Stromal cell of bone marrow (primary cell): ENCODE data around the gene MICAL3.

Source experiments
- DNase-seq: peaks from one replicate; pipeline ENCODE4 v3.0.0-alpha.2; 2012; ENCODE audit warnings: low read depth

The MICAL3 gene

GRCh38 chr22:17838180-17838865 is 186.0 kb downstream of the MICAL3 start:
- no peak for DNase-seq

DNA sequence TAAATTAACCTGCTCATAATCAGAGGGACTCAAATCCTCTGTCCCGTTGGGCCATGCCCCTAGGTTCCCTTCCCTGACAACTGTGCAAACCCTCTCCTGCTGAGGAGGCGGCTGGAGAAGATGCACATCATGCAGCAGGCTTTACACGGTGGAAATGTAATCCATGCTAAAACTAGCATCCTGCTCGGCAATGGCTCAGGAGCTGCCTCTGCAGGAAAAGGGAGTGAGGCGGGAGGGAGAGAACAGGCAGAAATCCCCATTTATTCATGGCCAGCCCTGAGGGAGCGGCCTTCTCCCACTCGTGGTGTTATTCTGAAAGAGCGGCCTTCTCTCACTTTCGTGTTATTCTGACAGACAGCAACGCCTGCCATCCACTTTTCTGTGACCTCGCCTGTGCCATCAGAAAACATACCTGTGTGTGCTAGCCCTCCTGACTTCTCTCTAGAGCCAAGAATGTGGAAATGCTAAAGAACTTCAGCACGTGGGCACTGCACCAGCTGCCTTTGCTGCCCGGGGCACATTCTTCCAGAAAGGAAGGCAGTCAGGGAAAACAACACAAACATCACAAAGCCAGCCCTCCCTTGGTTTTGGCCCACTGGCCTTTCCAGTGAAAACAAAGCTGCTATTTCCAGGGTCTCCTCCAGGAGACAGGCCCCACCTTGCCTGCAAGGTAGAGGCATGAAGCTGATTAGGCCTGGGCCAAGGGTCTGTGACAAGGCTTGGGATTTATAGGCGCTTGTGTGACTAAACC is 187.2 kb downstream of the MICAL3 start:
- DNase-seq, result no peak

DNA sequence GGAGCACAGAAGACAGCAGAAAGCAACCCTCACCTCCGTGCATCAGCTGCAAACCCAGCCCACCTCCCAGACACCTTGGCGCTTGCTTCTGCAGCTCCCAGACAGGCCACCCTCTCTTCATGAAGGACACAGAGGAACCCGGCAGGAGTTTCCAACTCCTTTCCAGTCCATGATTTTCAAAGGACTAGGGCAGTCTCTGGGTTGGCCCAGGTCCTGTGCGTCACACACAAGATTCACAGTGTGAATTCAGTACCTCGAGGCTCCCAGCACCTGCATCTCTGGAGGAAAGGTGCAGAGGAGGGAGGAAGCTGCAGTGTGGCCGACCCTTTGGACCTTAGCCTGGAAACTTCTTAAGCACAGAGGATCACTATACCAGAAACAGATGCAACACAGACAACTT is 189.1 kb downstream of the MICAL3 start:
- DNase-seq, result no peak

- no peak for DNase-seq
Measured at GRCh38 chr22:17833489-17833888, 190.9 kb downstream of the MICAL3 start.

DNA sequence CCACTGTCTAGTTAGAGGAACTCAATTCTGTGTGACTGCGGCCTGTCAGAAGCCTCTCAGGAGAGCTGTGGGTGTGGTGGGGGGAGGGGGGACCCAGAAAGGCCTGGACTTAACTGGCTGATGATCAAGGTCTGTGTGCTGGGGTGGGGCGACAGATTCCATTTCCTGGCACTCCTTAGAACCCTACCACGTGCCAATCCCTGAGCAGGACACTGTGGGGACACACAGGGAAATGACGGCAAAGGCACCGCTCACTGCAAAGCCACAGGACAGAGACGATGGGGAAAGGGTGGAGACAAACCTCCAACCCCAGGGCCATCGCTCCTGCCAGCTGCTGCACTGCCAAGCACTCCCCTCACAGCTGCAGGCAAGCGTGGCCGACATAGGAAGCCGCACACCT is 191.7 kb downstream of the MICAL3 start:
- no peak for DNase-seq

GRCh38 chr22:17831501-17832251 is 192.7 kb downstream of the MICAL3 start:
- DNase-seq, result no peak

DNA sequence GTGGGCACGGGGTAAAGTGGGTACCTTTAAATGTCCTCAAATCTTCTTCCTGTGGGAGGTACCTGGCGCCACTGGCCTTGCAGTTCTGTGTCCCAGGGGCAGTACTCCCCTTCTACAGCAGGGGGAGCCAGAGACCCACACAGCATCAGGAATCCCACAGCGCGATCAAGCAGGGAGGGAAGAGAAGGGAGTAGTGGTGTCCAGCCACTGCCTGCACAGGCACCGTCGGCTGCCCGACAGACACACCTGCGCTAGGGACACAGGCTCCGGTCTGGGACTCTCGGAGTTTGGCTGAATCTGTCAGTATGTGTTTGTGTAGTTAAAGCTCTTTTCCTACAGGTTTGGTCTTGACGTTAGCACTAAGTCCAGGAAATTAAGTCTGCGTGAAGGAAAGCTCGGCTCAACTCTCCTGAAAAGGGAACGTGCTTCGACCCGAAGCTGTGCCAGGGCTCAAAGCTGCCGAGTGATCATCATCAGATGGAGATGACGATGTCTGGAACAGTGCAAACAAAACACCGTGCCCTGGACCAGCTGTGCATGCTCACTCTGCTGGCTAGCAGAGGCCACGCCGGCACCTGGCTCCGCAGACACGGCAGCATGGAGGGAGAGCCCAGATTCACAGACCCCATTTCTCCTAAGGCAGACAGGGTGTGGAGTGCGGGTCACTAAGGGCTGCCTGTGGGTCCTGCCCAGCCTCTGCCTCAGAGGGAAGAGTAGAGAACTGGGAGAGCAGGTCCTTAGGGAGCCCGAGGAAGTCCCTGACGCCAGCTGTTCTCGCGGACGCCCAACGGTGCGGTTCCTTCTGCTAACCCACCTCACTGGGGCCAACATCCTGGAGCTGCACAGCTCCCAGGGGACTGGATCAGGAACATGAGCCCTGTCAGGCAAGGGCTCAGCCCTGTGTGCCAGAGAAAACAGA is 194.1 kb downstream of the MICAL3 start:
- peak; percentile 55 for DNase-seq

DNA sequence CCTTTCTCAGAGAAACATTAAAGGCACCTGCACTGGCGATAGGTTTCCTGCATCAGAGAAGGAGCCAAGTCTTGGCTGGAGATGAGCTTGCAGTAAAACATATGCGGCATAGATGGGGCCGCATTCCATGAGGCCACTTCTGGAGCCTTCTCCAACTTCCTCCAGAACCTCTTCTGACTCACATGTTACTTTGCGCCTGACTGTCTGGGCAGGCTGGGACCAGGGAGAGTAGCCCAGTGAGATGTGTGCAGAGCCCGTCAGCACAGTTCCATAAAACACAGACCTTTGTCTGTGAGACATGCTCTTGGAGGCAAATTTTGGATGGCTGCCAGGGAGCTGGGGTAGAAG is 194.7 kb downstream of the MICAL3 start:
- DNase-seq, result no peak

DNA sequence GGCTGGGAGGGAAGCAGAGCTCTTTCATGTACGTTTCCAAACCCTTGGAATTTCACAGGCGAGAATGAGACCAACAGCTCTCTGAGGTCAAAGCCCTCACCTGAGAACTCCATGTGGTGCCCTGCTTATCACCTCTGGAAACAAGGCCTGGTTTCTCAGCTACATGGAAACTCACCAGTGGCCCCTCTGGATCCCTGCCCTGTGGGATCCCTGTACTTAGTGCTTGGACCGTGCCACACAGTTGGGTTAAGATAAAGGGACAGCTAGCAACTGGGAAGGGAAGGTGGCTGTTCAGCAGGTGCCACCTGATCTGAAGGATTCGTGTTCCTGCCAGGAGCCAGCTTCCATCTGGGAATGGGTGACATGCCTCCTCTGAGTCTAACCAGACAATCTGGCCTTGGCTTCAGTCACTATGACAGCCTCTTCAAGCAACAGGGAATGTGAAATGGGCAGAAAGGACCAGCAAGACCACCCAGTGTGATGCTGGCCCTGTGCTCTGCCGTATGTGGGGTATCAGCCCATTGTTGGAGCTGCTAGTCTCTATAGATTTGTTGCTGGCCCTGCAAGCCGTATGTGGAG is 195.8 kb downstream of the MICAL3 start:
- no peak for DNase-seq

- no peak for DNase-seq
Measured at GRCh38 chr22:17827466-17827865, 196.9 kb downstream of the MICAL3 start.

DNA sequence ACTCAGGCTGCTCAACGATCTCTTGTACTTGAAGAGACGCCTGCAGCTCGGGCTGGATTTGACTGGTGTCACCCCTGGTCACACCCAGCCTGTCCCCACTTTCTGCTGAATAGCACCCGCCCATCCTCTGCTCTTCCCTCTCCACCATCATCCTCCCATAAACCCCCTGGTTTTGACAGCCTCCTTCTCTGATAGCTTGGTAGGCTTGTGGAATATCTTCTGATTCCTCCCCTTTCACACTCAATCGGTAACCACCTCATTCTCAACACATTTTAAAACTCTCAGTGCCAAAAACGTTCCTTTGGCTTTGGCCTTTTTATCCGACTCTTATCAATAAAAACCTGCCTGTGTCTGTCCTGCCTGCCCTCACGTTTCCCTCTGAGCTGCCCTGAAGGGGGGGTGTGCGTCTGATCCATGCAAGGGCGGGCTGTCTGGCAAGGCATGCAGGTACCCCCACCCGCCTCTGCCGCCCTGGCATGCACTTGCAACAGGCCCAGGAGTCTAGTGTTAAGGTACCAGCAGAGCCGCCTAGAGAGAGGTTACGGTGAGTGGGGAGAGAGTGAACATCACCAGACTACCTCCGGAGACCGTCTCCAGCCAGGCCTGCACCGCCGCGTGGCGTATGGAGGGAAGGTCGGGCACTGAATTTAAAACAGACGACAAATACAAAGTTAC is 198.3 kb downstream of the MICAL3 start:
- DNase-seq, result no peak

GRCh38 chr22:17824457-17824856 is 199.9 kb downstream of the MICAL3 start:
- no peak for DNase-seq

DNA sequence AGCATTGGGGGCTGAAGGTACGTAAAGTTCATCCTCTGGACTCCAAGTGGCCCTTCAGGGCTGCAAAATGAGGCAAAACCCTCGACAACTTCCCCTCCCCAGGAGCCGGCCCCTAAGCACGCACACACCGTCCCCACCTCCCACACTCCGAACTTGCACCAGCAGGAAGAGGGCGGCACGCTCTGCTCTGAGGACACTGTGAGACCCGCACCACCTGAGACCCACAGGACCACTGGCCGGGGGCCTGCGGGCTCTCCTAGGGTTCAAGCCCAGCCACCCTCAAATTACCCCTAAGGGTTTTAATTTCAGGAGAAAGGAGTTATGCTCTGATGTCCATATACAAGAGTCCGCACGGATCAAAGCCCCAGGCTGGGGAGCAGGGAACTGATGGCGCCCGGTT is 200.4 kb downstream of the MICAL3 start:
- DNase-seq, result no peak

DNA sequence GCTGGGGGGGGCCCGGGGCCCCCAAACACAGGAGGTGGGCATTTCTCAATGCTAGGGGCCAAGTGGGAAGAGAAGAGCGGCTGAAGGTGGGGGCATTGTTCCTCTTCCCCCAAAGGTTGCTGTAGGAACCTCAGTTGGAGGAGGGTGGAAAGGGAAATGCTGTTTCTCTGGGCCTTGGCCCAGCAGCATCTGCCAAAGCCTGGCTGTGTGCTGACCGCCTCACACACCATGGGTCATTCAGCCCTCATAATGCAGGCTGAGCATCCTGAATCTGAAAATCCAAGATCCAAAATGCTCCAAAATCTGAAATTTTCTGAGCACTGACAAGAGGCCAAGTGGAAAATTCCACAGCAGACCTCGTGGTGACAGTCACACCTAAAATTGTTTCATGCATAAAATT is 201.1 kb downstream of the MICAL3 start:
- DNase-seq, result no peak

DNA sequence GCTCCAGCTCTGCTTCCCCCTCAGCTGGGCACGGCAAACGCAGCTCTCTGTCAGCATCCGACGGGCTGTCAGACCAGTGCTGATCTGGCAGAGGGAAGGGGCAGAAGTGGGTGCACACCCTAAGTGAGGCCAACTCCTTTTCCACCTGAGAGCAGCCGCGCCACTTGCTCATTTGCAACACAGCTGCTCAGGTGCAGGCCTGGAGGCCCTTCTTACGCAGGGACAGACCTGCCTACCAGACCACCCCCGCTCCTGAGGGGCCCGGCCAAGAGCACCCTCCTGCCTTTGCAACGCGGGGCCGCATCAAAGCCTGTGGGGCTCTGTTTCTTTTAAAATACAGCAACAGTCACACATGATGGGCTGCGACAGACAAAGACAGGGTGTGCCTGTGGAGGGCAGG is 202.3 kb downstream of the MICAL3 start:
- no peak for DNase-seq

- DNase-seq, result no peak
Measured at GRCh38 chr22:17820879-17821439, 203.4 kb downstream of the MICAL3 start.

DNA sequence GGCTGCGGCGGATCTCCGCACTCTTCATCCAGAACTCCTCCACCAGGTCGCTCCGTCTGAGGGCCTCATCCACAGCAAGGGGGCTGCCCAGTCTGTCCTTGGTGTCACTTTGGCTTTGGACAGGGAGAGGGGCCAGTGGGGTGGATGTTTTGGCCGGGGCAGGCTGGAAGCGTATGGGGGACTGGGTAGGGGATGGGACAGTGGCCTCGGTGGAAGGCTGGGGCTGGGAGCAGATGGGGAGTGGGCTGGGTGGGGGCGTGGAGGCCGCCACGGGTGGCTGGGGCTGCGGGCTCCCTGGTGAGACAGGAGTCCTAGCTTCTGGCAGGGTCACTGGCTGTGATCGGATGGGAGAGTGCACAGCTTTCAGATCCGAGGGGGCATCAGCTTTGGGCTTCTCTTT is 205.7 kb downstream of the MICAL3 start:
- DNase-seq, result no peak

- no peak for DNase-seq
Measured at GRCh38 chr22:17818180-17818579, 206.2 kb downstream of the MICAL3 start.

DNA sequence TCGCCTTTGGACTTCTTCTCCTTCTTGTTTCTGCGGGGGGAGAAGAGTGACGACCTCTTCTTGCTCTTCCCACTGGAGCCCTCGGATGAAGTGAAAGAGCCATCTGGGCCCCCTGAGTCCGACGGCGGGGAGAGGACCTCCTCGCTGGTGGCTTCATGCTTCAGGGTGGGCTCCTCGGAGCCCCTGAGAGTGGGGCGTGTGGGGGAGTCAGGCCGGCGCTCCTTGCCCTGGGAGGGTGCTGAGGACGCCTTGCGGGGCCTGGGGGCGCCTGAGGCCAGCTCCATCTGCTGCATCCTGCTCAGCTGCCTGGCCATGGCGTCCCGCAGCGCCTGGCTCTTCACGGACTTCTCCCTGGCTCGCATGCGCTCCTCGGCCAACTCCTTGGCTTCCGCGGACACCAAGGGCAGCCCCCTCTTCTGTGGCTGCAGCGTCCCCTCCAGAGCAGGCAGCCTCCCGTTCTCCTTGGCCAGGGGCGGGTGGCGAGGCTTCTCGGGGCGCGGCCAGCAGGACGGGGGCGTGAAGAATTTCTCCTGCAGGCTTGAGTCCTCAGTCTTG is 206.8 kb downstream of the MICAL3 start:
- DNase-seq, result no peak

DNA sequence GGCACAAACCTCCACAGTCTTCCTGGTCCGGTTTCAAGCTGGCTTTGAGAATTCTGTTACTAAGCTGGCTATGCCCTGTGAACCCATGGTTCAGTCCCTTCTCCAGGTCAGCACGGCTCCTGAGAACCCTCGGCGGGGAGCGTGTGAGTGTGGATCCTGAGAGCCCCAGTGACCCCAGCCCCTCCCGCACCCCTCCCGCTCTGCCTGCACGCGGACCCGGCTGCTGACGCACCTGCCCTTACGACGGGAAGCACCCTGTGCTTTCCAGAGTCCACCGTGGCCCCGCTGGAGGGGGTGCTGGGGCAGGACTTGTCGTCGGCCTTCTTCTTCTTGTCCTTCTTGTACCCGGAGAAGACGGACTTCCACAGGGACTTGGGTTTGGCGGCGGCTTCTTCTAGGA is 207.3 kb downstream of the MICAL3 start:
- no peak for DNase-seq

GRCh38 chr22:17816649-17817048 is 207.7 kb downstream of the MICAL3 start:
- DNase-seq, result no peak
